ENCODE results near the gene DLK1.

Gene DLK1

GRCh38 chr14:100765296-100765695, 38.6 kb downstream of the DLK1 start:
- no peak for DNase-seq

GRCh38 chr14:100765991-100766390, 39.3 kb downstream of the DLK1 start:
- no peak for DNase-seq

- DNase-seq, result no peak
Observed at GRCh38 chr14:100767003-100767787, 40.5 kb downstream of the DLK1 start.

GRCh38 chr14:100767788-100768536, 41.3 kb downstream of the DLK1 start:
- no peak for DNase-seq

- DNase-seq, result no peak
Observed at GRCh38 chr14:100769035-100769939, 42.6 kb downstream of the DLK1 start.

GRCh38 chr14:100770046-100770445, 43.4 kb downstream of the DLK1 start:
- no peak for DNase-seq

- DNase-seq, result no peak
Observed at GRCh38 chr14:100770605-100771120, 44.0 kb downstream of the DLK1 start.

GRCh38 chr14:100771121-100771800, 44.6 kb downstream of the DLK1 start:
- DNase-seq, result no peak

- DNase-seq, result no peak
Observed at GRCh38 chr14:100772607-100773165, 46.0 kb downstream of the DLK1 start.

GRCh38 chr14:100773331-100774163, 46.9 kb downstream of the DLK1 start:
- no peak for DNase-seq

- DNase-seq, result no peak
Observed at GRCh38 chr14:100774164-100774537, 47.5 kb downstream of the DLK1 start.

GRCh38 chr14:100775351-100775830, 48.7 kb downstream of the DLK1 start:
- DNase-seq, result no peak

GRCh38 chr14:100775831-100776591, 49.3 kb downstream of the DLK1 start:
- no peak for DNase-seq

- DNase-seq, result no peak
Observed at GRCh38 chr14:100776681-100777365, 50.1 kb downstream of the DLK1 start.

GRCh38 chr14:100777366-100777817, 50.7 kb downstream of the DLK1 start:
- DNase-seq, result no peak

GRCh38 chr14:100777818-100778525, 51.3 kb downstream of the DLK1 start:
- DNase-seq, result no peak

GRCh38 chr14:100778526-100778882, 51.8 kb downstream of the DLK1 start:
- DNase-seq, result no peak

- DNase-seq, result no peak
Observed at GRCh38 chr14:100778951-100779690, 52.4 kb downstream of the DLK1 start.

Data from CD4-positive, alpha-beta T cell treated with Interleukin-1 beta for 1 hour (primary cell).